Stomach (tissue), 4 donors: ENCODE measurements around the gene PPP1R14B.

ENCODE experiments used
- CTCF ChIP-seq, 7 experiments: fragments of 450-650 bp in 4 of 7; fragments of 200-600 bp in 3 of 7; sonication (generic) in 3 of 7; IDR thresholded peaks; one replicate each; pipeline ENCODE4 v1.5.1; 2016 to 2019; ENCODE audit warnings: antibody characterized with exemption in 7 of 7, control low read depth in 2 of 7, mild to moderate bottlenecking in 1 of 7
- POLR2A ChIP-seq, 4 donors: fragments of 450-650 bp; IDR thresholded peaks; one replicate each; pipeline ENCODE4 v1.6.1; 2016; ENCODE audit warnings: antibody characterized with exemption in 4 of 4, control low read depth in 2 of 4, mild to moderate bottlenecking in 1 of 4, moderate library complexity in 1 of 4

- TF ChIP-seq POLR2A (IDR thresholded peaks at IDR 0.05): no peak
- no peak for TF ChIP-seq CTCF (IDR thresholded peaks at IDR 0.05)
Observed at GRCh38 chr11:64291752-64292459, 45.2 kb upstream of the PPP1R14B start.
